HEK293 (cell line): ENCODE measurements around the gene STK10.

Experiments
- CTCF ChIA-PET: fragments of 350-600 bp; formaldehyde crosslinking; extraction: SDS; loops from one replicate; lab custom pipeline; 2021; ENCODE audit warnings: antibody characterized with exemption; lab: Yijun Ruan, JAX
- POLR2A ChIA-PET: fragments of 300-600 bp; formaldehyde crosslinking; extraction: SDS; loops from one replicate; lab custom pipeline; 2020; ENCODE audit warnings: antibody characterized with exemption, inconsistent platforms; lab: Yijun Ruan, JAX
- H3K27ac ChIP-seq: fragments of 200-500 bp; sonication (Bioruptor generic); 2 replicates; pipeline ENCODE4 v1.5.1; 2014; ENCODE audit warnings: low read depth, low read length, control low read depth, inconsistent platforms; ENCODE audit errors: extremely low read depth
- H3K36me3 ChIP-seq, 2 experiments: fragments of 200-500 bp in 1 of 2; sonication (Bioruptor generic) in 1 of 2; 1 replicate in 1 of 2; 2 replicates in 1 of 2; pipeline ENCODE4 v1.5.1; 2014 to 2017; ENCODE audit warnings: inconsistent platforms in 2 of 2, low read length in 2 of 2; ENCODE audit not compliant: control insufficient read depth in 2 of 2, insufficient read depth in 1 of 2
- H3K4me1 ChIP-seq: fragments of 200-500 bp; sonication (Bioruptor generic); 2 replicates; pipeline ENCODE4 v1.5.1; 2014; ENCODE audit warnings: mild to moderate bottlenecking, low read length, inconsistent platforms; ENCODE audit not compliant: control insufficient read depth, insufficient read depth
- H3K4me3 ChIP-seq: 2 replicates; pipeline ENCODE4 v1.5.1; 2011; ENCODE audit warnings: low read depth, mild to moderate bottlenecking, control low read depth, low read length, moderate library complexity
- H3K9me3 ChIP-seq: fragments of 200-500 bp; sonication (Bioruptor generic); 2 replicates; pipeline ENCODE4 v1.5.1; 2014; ENCODE audit warnings: low read depth, low read length, inconsistent platforms; ENCODE audit not compliant: control insufficient read depth, insufficient read depth
- EGR2 ChIP-seq: fragments of 450-650 bp; formaldehyde crosslinking; IDR thresholded peaks from 2 replicates; pipeline ENCODE4 v1.5.1; 2016; ENCODE audit warnings: low read depth, missing biosample characterization, missing genetic modification characterization
- HOXA7 ChIP-seq: sonication (generic); formaldehyde crosslinking; IDR thresholded peaks from 2 replicates; pipeline ENCODE4 v1.8.1; 2022; ENCODE audit warnings: missing genetic modification reagents, borderline replicate concordance
- IKZF3 ChIP-seq: fragments of 450-650 bp; IDR thresholded peaks from 2 replicates; pipeline ENCODE4 v1.5.0; 2018; ENCODE audit warnings: missing biosample characterization, mild to moderate bottlenecking, missing genetic modification characterization, moderate library complexity
- KLF9 ChIP-seq: fragments of 450-650 bp; formaldehyde crosslinking; IDR thresholded peaks from 2 replicates; pipeline ENCODE4 v1.5.1; 2016; ENCODE audit warnings: missing biosample characterization, missing genetic modification characterization, low read depth
- YY1 ChIP-seq: fragments of 450-650 bp; formaldehyde crosslinking; IDR thresholded peaks from 2 replicates; pipeline ENCODE4 v1.5.1; 2018; ENCODE audit warnings: missing biosample characterization, missing genetic modification characterization
- ZEB2 ChIP-seq: fragments of 450-650 bp; formaldehyde crosslinking; IDR thresholded peaks from 2 replicates; pipeline ENCODE4 v1.5.1; 2016; ENCODE audit warnings: missing biosample characterization, missing genetic modification characterization
- ZNF184 ChIP-seq: fragments of 450-650 bp; IDR thresholded peaks from 2 replicates; pipeline ENCODE4 v1.5.1; 2018; ENCODE audit warnings: missing biosample characterization, mild to moderate bottlenecking, missing genetic modification characterization
- ZNF19 ChIP-seq: fragments of 450-650 bp; formaldehyde crosslinking; IDR thresholded peaks from 2 replicates; pipeline ENCODE4; 2016; ENCODE audit warnings: missing biosample characterization, missing genetic modification characterization, low read depth
- ZNF274 ChIP-seq, 2 experiments: fragments of 200-500 bp in 1 of 2; fragments of 450-650 bp in 1 of 2; sonication (Bioruptor generic) in 1 of 2; formaldehyde crosslinking in 1 of 2; IDR thresholded peaks; 2 replicates each; pipeline versions ENCODE4 v1.5.1 to v1.6.1; 2014 to 2016; ENCODE audit warnings: borderline replicate concordance in 1 of 2, inconsistent platforms in 1 of 2, low read length in 1 of 2, missing biosample characterization in 1 of 2, missing genetic modification characterization in 1 of 2
- ZNF404 ChIP-seq: fragments of 450-650 bp; formaldehyde crosslinking; IDR thresholded peaks from 2 replicates; pipeline ENCODE4 v1.5.1; 2017; ENCODE audit warnings: missing biosample characterization, missing genetic modification characterization
- ZNF48 ChIP-seq: fragments of 450-650 bp; formaldehyde crosslinking; IDR thresholded peaks from 2 replicates; pipeline ENCODE4 v1.5.1; 2016; ENCODE audit warnings: missing biosample characterization, missing genetic modification characterization
- ZNF501 ChIP-seq: fragments of 450-650 bp; formaldehyde crosslinking; IDR thresholded peaks from 2 replicates; pipeline ENCODE4 v1.5.1; 2016; ENCODE audit warnings: missing biosample characterization, missing genetic modification characterization
- ZNF585B ChIP-seq: fragments of 450-650 bp; formaldehyde crosslinking; IDR thresholded peaks from 2 replicates; pipeline ENCODE4 v1.5.1; 2016; ENCODE audit warnings: missing biosample characterization, missing genetic modification characterization
- ZNF610 ChIP-seq: fragments of 450-650 bp; formaldehyde crosslinking; IDR thresholded peaks from 2 replicates; pipeline ENCODE4 v1.5.1; 2016; ENCODE audit warnings: missing biosample characterization, missing genetic modification characterization, borderline replicate concordance
- ZNF654 ChIP-seq: fragments of 450-650 bp; formaldehyde crosslinking; IDR thresholded peaks from 2 replicates; pipeline ENCODE4 v1.5.1; 2016; ENCODE audit warnings: low read depth, missing biosample characterization, missing genetic modification characterization
- ZNF658 ChIP-seq: fragments of 450-650 bp; formaldehyde crosslinking; IDR thresholded peaks from 2 replicates; pipeline ENCODE4; 2016; ENCODE audit warnings: missing biosample characterization, missing genetic modification characterization
- ZNF776 ChIP-seq: fragments of 450-650 bp; formaldehyde crosslinking; IDR thresholded peaks from 2 replicates; pipeline ENCODE4 v1.5.0; 2017; ENCODE audit warnings: missing biosample characterization, missing genetic modification characterization, borderline replicate concordance
- ZNF777 ChIP-seq: fragments of 450-650 bp; formaldehyde crosslinking; IDR thresholded peaks from 2 replicates; pipeline ENCODE4 v1.5.1; 2017; ENCODE audit warnings: missing biosample characterization, missing genetic modification characterization, borderline replicate concordance
- ZSCAN23 ChIP-seq: fragments of 450-650 bp; formaldehyde crosslinking; IDR thresholded peaks from 2 replicates; pipeline ENCODE4 v1.5.1; 2016; ENCODE audit warnings: missing biosample characterization, missing genetic modification characterization
- TF ChIP-seq, protein P1 (sequence below): fragments of 450-650 bp; formaldehyde crosslinking; IDR thresholded peaks from 2 replicates; pipeline ENCODE4 v1.5.1; 2016; ENCODE audit warnings: missing biosample characterization, missing genetic modification characterization, low read depth
- TF ChIP-seq, protein P2 (sequence below): fragments of 450-650 bp; formaldehyde crosslinking; IDR thresholded peaks from 2 replicates; pipeline ENCODE4 v1.5.1; 2016; ENCODE audit warnings: missing biosample characterization, missing genetic modification characterization
- TF ChIP-seq, protein P3 (sequence below): fragments of 450-650 bp; formaldehyde crosslinking; IDR thresholded peaks from 2 replicates; pipeline ENCODE4 v1.5.1; 2017; ENCODE audit warnings: missing biosample characterization, missing genetic modification characterization
- TF ChIP-seq, protein P4 (sequence below): fragments of 450-650 bp; formaldehyde crosslinking; IDR thresholded peaks from 2 replicates; pipeline ENCODE4 v1.5.1; 2016; ENCODE audit warnings: missing biosample characterization, missing genetic modification characterization
- TF ChIP-seq, protein P5 (sequence below): fragments of 450-650 bp; IDR thresholded peaks from 2 replicates; pipeline ENCODE4 v1.5.1; 2018; ENCODE audit warnings: missing biosample characterization, mild to moderate bottlenecking, missing genetic modification characterization

The STK10 gene

DNA sequence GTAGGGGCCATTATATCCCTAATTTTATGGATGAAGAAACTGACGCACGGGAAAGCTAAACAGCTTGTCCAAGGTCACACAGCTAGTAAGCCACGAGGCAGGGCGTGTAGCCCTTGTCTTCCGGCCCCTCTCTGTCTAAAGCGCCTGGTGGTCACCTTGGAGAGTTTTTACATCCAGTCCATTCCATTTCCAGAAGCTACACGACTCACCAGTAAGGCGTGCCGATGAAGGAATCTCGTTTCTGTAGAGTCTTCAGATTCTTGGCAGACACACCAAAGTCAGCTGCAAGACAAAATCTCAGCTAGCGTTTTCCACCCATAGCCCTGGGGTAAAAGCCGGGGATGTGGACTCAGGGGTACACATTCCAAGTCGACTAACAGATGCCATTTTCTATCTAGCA, 80.5 kb downstream of the STK10 start:
- Histone ChIP-seq H3K4me3 (no peak overlapping the region), H3K4me1 (peaks cover 16% of the 10 kb centered on the region; the same call in 1 of the 2 replicates), H3K36me3 (peaks cover 0 to 9% of the 10 kb centered on the region in 2 experiments; a peak in 1 of 3 replicates), H3K27ac (no peak overlapping the region), H3K9me3 (no peaks in the 10 kb centered on the region)
- ChIA-PET CTCF (interaction anchor here (0.7 to 3.5 kb wide), 10 partner anchors 9 to 247 kb away, joined by 3 to 44 read pairs (median 4); partner anchors contain the start of genes STK10 and UBTD2), POLR2A (no interaction called here)
- TF ChIP-seq ZNF776 (tag by site-specific recombination) (no peak), KLF9 (tag by site-specific recombination) (no peak), EGR2 (no peak), ZNF610 (tag by site-specific recombination) (no peak), ZNF274 (IDR thresholded peaks at IDR 0.05; ENCODE audit: low read length) (no peak), ZNF274 (tag by site-specific recombination; IDR thresholded peaks at IDR 0.05; ENCODE audit: borderline replicate concordance) (no peak), IKZF3 (no peak)
- TF ChIP-seq, all 188 proteins: peak for 0

DNA sequence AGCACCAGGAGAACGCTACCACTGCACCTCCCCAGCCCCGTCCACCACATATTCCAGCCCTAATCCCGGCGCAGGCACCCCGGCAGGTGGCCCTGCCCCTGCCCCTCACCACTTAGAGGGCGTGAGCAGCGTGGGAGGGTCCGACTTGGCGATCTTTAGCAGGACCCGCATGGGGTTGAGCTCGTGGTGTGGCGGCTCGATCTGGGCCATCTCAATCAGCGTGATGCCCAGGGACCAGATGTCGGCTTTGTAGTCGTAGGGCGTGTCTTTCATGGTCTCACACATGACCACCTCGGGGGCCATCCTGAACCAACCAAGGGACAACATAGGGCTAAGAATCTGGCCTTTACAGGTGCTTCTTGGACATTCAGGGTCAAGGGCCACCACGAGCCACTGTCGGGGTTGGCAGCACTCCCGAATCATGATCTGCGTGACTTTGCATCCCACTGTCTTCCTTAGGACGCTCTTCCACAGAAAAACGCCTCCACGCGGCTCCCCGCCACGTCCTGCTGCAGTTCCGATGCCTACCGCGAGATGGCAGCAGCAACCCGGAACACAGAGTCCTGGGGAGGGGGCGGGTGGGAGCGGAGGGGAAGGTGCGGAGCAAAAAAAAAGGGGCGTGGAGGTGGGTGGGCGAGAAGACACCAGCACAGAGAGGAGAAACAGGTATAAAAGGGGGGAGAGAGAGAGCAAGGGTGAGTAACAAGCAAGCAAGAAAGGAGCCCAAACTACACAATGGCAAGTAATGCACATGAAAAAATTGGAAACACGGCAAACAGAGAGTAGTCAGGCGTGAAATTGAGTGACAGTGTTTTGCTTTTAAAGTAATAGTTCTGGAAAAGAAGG, 81.3 kb downstream of the STK10 start:
- H3K4me1 ChIP-seq: peaks cover 11% of the 10 kb centered on the region; the same call in 1 of the 2 replicates
- H3K4me3 ChIP-seq: peak overlapping the region; percentile 25
- no peak overlapping the region for H3K27ac ChIP-seq
- ChIA-PET CTCF (interaction anchor here (0.5 to 3.5 kb wide), 17 partner anchors 10 to 660 kb away, joined by 3 to 44 read pairs (median 3); partner anchors contain the start of genes STK10 and UBTD2), POLR2A (no interaction called here)
- H3K9me3 ChIP-seq: no peaks in the 10 kb centered on the region
- H3K36me3 ChIP-seq: peaks cover 0 to 14% of the 10 kb centered on the region in 2 experiments; a peak in 1 of 3 replicates
- TF ChIP-seq, protein P1, sequence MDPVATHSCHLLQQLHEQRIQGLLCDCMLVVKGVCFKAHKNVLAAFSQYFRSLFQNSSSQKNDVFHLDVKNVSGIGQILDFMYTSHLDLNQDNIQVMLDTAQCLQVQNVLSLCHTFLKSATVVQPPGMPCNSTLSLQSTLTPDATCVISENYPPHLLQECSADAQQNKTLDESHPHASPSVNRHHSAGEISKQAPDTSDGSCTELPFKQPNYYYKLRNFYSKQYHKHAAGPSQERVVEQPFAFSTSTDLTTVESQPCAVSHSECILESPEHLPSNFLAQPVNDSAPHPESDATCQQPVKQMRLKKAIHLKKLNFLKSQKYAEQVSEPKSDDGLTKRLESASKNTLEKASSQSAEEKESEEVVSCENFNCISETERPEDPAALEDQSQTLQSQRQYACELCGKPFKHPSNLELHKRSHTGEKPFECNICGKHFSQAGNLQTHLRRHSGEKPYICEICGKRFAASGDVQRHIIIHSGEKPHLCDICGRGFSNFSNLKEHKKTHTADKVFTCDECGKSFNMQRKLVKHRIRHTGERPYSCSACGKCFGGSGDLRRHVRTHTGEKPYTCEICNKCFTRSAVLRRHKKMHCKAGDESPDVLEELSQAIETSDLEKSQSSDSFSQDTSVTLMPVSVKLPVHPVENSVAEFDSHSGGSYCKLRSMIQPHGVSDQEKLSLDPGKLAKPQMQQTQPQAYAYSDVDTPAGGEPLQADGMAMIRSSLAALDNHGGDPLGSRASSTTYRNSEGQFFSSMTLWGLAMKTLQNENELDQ (tag by site-specific recombination): no peak
- TF ChIP-seq, protein P2, sequence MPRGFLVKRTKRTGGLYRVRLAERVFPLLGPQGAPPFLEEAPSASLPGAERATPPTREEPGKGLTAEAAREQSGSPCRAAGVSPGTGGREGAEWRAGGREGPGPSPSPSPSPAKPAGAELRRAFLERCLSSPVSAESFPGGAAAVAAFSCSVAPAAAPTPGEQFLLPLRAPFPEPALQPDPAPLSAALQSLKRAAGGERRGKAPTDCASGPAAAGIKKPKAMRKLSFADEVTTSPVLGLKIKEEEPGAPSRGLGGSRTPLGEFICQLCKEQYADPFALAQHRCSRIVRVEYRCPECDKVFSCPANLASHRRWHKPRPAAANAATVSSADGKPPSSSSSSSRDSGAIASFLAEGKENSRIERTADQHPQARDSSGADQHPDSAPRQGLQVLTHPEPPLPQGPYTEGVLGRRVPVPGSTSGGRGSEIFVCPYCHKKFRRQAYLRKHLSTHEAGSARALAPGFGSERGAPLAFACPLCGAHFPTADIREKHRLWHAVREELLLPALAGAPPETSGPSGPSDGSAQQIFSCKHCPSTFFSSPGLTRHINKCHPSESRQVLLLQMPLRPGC: no peak
- TF ChIP-seq, protein P3, sequence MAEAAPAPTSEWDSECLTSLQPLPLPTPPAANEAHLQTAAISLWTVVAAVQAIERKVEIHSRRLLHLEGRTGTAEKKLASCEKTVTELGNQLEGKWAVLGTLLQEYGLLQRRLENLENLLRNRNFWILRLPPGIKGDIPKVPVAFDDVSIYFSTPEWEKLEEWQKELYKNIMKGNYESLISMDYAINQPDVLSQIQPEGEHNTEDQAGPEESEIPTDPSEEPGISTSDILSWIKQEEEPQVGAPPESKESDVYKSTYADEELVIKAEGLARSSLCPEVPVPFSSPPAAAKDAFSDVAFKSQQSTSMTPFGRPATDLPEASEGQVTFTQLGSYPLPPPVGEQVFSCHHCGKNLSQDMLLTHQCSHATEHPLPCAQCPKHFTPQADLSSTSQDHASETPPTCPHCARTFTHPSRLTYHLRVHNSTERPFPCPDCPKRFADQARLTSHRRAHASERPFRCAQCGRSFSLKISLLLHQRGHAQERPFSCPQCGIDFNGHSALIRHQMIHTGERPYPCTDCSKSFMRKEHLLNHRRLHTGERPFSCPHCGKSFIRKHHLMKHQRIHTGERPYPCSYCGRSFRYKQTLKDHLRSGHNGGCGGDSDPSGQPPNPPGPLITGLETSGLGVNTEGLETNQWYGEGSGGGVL (tag by site-specific recombination): peak; percentile 58; the same call in 1 of the 2 replicates
- no peak for TF ChIP-seq HOXA7 (CRISPR knock-in tag)
- TF ChIP-seq ZNF501: peak; percentile 36; the same call in 1 of the 2 replicates
- peak; percentile 64 for TF ChIP-seq ZNF654 (tag by site-specific recombination)
- TF ChIP-seq YY1: no peak
- no peak for TF ChIP-seq ZNF404 (tag by site-specific recombination)
- no peak for TF ChIP-seq ZNF658 (tag by site-specific recombination)
- TF ChIP-seq ZNF48 (tag by site-specific recombination): no peak
- TF ChIP-seq, protein P4, sequence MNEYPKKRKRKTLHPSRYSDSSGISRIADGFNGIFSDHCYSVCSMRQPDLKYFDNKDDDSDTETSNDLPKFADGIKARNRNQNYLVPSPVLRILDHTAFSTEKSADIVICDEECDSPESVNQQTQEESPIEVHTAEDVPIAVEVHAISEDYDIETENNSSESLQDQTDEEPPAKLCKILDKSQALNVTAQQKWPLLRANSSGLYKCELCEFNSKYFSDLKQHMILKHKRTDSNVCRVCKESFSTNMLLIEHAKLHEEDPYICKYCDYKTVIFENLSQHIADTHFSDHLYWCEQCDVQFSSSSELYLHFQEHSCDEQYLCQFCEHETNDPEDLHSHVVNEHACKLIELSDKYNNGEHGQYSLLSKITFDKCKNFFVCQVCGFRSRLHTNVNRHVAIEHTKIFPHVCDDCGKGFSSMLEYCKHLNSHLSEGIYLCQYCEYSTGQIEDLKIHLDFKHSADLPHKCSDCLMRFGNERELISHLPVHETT (tag by site-specific recombination): no peak
- no peak for TF ChIP-seq ZSCAN23 (tag by site-specific recombination)
- no peak for TF ChIP-seq ZNF777
- TF ChIP-seq ZNF184: no peak
- TF ChIP-seq ZEB2 (tag by site-specific recombination): peak; percentile 38; the same call in 1 of the 2 replicates
- no peak for TF ChIP-seq ZNF19 (tag by site-specific recombination)
- TF ChIP-seq ZNF585B (tag by site-specific recombination): no peak
- TF ChIP-seq, protein P5, sequence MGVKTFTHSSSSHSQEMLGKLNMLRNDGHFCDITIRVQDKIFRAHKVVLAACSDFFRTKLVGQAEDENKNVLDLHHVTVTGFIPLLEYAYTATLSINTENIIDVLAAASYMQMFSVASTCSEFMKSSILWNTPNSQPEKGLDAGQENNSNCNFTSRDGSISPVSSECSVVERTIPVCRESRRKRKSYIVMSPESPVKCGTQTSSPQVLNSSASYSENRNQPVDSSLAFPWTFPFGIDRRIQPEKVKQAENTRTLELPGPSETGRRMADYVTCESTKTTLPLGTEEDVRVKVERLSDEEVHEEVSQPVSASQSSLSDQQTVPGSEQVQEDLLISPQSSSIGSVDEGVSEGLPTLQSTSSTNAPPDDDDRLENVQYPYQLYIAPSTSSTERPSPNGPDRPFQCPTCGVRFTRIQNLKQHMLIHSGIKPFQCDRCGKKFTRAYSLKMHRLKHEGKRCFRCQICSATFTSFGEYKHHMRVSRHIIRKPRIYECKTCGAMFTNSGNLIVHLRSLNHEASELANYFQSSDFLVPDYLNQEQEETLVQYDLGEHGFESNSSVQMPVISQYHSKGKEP: no peak
- TF ChIP-seq ZNF274 (IDR thresholded peaks at IDR 0.05; ENCODE audit: low read length): no peak
- TF ChIP-seq ZNF274 (tag by site-specific recombination; IDR thresholded peaks at IDR 0.05; ENCODE audit: borderline replicate concordance): no peak
